Fibroblast of skin of right biceps (primary cell): ENCODE data around the gene TSHR.

Source experiments
- DNase-seq: peaks from one replicate; pipeline ENCODE4 v3.0.0-alpha.2; 2013

The TSHR gene

DNA sequence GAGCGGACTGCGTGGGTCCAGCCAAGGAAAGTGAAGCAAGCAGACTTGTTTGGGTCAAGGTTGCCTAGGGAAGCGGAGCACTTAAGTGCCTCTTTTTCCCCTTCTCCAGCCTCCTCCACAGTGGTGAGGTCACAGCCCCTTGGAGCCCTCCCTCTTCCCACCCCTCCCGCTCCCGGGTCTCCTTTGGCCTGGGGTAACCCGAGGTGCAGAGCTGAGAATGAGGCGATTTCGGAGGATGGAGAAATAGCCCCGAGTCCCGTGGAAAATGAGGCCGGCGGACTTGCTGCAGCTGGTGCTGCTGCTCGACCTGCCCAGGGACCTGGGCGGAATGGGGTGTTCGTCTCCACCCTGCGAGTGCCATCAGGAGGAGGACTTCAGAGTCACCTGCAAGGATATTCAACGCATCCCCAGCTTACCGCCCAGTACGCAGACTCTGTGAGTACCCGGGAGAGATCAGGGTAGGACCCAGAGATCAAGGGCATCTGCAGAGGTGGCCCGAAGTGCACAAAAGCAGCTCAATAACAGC is at the start of gene TSHR:
TSS of gene TSHR (plus strand) at position 206 of the 526 bp plus-strand sequence. CDS start at position 266, 60 bp downstream.
- DNase-seq = no peak

DNA sequence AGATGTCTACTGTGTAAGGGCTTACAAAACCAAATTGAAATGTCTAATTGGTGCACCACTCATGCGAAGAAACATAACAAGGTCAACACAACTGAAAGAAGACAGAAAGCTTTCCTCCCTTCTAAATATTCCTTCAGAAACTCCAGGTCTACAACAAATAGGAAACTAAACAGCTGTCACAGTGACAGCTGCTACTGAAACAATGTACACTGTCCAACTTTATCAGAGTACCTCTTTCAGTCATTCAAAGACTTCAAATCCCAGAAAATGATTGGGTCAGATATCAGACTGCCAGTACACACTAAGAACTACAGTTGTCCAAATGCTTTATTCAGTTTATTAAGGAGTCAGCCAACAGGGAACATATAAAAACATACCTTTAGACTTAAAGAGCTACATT is 49.1 kb upstream of the TSHR start:
- no peak for DNase-seq

DNA sequence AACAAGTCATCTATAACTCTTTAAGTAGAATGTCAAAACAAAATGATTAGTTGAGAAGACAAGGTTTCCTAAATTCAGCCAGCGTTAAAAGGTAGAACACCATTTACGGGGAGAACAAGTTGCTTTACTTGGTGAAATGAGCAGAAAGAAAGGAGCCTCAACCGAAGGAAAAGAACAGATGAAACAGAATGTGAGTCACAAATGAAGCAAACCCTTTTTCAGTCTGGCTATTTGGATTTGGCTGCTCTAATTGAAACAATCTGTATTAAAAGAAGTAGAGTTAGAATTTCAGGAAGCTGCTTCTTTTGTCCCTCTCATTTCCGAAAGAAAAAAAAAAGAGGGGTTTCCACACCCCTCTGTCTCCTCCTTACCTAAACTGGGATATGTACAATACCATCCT is 48.5 kb upstream of the TSHR start:
- peak; percentile 44 for DNase-seq

- DNase-seq = peak; percentile 13
Measured at GRCh38 chr14:80912013-80912412, 43.4 kb upstream of the TSHR start.

DNA sequence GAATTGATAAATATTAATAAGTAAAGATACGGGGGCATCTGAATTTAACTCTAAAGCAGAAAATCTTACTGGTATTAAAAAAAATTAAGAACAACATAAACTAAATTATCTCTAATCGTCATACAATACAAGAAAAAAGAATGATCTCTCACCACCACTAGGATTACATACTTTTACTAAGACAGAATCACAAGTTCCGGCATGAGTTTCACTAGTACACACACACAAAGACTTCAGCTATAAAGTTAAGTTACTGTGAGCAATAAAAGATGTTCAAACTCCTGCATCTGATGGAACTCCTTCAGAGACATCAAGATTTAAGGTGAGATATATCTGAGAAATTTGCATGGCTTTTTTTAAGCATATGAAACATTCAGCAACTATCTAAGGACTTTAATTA is 35.8 kb upstream of the TSHR start:
- DNase-seq = no peak

GRCh38 chr14:80923368-80923767 is 32.1 kb upstream of the TSHR start:
- DNase-seq = no peak

DNA sequence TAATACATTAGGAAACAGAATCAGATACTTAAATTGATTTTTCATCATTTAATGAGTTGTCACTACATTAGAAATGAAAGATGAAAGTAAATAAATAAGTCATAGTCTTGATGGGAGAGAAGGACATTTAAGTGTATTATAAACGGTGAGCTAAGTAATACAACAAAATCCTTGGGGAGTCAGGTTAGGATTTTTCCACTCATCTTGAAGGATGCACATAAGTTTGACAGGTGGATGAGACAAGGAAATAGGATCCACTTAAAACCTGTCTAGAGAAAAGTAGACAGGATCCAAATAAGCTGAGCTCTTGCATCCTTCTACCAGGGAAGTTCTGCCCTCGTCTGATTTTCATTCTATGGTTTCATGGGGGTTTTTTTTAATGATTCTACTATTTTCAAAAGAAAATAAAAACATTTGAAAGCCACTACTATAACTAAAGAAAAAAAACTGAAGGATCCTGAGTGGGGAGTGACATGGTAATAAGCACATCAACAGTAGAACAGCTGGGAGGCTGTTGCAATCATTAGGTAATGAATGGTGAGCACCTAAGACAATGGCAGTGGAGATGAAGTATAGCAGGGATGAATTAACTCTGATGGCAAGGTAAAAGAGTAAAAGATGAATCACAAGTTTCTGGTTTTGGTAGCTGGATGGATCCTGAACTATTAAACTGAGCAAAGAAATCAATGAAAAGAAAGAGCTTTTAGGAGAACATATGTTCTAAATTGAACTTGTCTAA is 30.9 kb upstream of the TSHR start:
- DNase-seq = no peak

- DNase-seq = peak; percentile 83
Measured at GRCh38 chr14:80926397-80927082, 28.9 kb upstream of the TSHR start.

- no peak for DNase-seq
Measured at GRCh38 chr14:80927083-80927989, 28.1 kb upstream of the TSHR start.

DNA sequence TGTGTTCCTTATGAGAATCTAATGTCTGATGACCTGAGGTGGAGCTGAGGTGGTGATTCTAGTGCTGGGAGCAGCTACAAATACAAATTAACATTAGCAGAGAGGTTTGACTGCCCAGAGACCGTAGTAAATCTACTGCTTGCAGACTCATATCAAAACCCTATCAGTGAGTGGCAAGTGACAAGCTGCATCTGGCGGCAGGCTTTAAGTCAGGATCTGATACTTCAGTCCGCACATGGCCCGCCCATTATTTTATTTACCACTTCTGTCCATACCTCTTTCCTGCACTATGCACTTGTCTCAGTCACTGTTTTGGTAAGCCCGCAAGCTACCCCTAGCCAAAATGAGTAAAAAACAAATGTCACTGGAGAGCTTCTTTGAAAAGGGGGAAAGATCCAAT is 25.3 kb upstream of the TSHR start:
- DNase-seq = no peak

- DNase-seq = peak; percentile 91
Measured at GRCh38 chr14:80930836-80931389, 24.5 kb upstream of the TSHR start.

GRCh38 chr14:80933282-80933681 is 22.1 kb upstream of the TSHR start:
- no peak for DNase-seq

DNA sequence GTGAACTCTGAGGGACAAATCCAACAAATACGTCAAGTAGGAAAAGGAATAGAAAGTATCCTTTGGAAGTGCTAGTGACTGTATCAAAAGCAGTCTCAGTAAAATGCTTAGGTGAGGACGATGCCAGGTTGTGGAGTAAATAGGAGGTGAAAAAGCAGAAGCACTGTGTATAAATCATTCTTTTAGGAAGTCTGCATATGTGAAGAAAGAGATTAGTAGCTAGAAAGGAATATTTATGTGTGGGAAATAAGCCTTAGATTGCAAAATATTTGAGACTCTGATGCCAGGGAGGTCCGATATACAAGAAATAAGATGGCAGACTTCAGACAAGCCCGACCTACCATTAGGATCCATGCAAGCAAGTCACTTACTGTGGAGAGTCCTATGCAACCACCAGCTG is 21.7 kb upstream of the TSHR start:
- DNase-seq = no peak

DNA sequence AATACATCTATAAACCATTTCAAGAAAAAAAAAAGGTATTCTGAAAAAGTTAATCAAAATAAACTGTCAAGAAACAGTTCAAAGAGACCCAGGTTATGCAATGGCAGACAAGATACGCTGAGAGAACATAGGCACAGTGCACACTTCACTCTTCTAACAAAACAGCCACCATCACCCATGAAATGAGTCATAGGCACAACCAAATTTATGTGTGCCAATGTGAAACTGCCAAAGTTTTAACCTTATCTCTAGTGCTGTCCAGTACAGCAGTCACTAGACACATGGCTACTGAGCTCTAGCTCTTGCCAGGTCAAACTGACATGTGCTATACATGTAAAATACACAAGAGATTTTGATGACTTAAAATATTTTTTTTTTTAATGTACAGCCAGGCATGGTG is 15.3 kb upstream of the TSHR start:
- DNase-seq = no peak

GRCh38 chr14:80941241-80942185 is 13.9 kb upstream of the TSHR start, which contains the start of gene CEP128:
Gene CEP128, minus strand, starts transcription at chr14:80941738.
- peak; percentile 98 for DNase-seq

GRCh38 chr14:80942191-80942600 is 13.2 kb upstream of the TSHR start:
- DNase-seq = no peak

- no peak for DNase-seq
Measured at GRCh38 chr14:80944861-80945617, 10.4 kb upstream of the TSHR start.

DNA sequence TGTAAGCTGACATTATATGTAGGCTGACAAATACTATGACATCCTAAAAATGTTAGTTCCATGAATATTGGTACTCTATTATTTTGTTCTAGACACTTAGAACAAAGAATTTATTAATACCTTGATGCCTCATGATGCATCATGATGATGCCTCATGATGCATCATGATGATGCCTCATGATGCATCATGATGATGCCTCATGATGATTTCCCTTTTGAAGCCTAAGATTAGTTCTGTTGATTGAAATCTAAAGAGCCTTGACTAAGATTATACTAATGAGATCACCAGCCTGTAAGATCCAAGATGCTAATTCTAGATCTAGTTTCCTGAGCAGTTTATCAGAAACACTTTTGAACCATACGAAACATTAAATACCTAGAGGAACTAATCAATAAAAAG is 9.2 kb upstream of the TSHR start:
- no peak for DNase-seq

GRCh38 chr14:80946797-80947196 is 8.6 kb upstream of the TSHR start:
- no peak for DNase-seq

- no peak for DNase-seq
Measured at GRCh38 chr14:80948291-80948690, 7.1 kb upstream of the TSHR start.

DNA sequence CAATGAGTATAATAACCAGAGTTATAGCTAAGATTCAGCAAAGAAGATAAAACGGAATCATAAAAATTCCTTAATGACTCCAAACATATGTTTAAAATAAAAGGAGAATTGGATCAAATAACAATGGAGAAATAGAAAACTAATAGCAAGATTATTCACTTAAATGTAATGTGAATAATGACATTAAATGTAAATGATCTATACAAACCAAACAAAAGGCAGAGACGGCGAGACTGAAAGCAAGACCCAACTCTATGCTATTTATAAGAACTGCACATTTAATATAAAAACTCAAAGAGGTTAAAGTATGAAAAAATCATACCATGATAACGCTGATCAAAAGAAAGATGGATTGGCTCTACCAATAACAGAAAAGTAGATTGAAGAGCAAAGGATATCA is 3.9 kb upstream of the TSHR start:
- no peak for DNase-seq
